ENCODE data around the gene UBIAD1.

The UBIAD1 gene

DNA sequence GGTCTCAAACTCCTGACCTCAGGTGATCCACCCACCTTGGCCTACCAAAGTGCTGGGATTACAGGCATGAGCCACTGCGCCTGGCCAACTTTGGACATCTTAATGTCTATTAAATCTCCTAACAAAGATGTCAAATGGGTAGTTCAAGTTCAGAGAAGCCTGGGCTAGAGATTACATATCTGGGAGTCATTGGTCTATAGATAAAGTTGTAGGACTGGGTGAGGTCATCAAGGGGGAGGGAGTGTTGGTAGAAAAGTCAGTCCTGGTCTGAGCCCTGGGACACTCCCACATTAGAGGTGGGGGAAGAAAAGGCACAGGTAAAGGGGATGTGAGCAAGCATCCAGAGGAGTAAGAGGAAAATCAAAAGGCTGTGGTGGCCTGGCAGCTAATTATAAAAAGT, 6.6 kb downstream of the UBIAD1 start:
- H3K18ac ChIP-seq (ENCODE audit: low read length), result no peak overlapping the region
- H3K27me3 ChIP-seq (ENCODE audit: control insufficient read depth in 3 of 3, insufficient read depth in 3 of 3, low read depth in 1 of 3, low read length in 3 of 3), result no peaks in the 10 kb centered on the region
- H3K9me3 ChIP-seq (replicated peaks in 1 of 2; ENCODE audit: control insufficient read depth in 2 of 2, insufficient read depth in 1 of 2, low read depth in 1 of 2, low read length in 2 of 2), result no peaks in the 10 kb centered on the region
- WGBS, 2 donors (ENCODE audit: extremely low coverage in 2 of 2, insufficient read length in 2 of 2, insufficient replicate concordance in 1 of 2), result no CpG with 5 or more reads among the region's 1 CpG
- no peak overlapping the region for H2AK5ac ChIP-seq (ENCODE audit: low read depth, low read length)
- H3K4ac ChIP-seq (ENCODE audit: low read length), result no peak overlapping the region
- H2BK12ac ChIP-seq (ENCODE audit: low read length), result no peak overlapping the region
- no peak overlapping the region for H2BK15ac ChIP-seq (ENCODE audit: low read length)
- peaks cover 0 to 54% of the 10 kb centered on the region in 2 donors for H3K36me3 ChIP-seq (replicated peaks in 1 of 2; ENCODE audit: control insufficient read depth in 2 of 2, insufficient read depth in 2 of 2, low read length in 2 of 2)
- no peak overlapping the region for H3K27ac ChIP-seq (replicated peaks; ENCODE audit: low read length)
- no peak for DNase-seq (ENCODE audit: low spot score)
- H2BK5ac ChIP-seq (ENCODE audit: low read length), result no peak overlapping the region
- H3K79me1 ChIP-seq (ENCODE audit: low read depth, low read length), result no peaks in the 10 kb centered on the region
- H3K14ac ChIP-seq (ENCODE audit: low read length), result no peak overlapping the region
- no peak overlapping the region for H2BK120ac ChIP-seq (ENCODE audit: low read depth, low read length)
- H4K8ac ChIP-seq (ENCODE audit: low read depth, low read length), result no peak overlapping the region
- no peak overlapping the region for H3K9ac ChIP-seq (ENCODE audit: low read depth, low read length, poor library complexity)
- no peak overlapping the region for H3K4me3 ChIP-seq (ENCODE audit: low read length in 2 of 2)
- no peak overlapping the region for H4K91ac ChIP-seq (ENCODE audit: low read depth, low read length, poor library complexity)
- H3K4me2 ChIP-seq (ENCODE audit: insufficient read depth, low read length, poor library complexity, severe bottlenecking), result no peak overlapping the region
- H2AFZ ChIP-seq (ENCODE audit: low read length), result no peak overlapping the region
- H3K23ac ChIP-seq (ENCODE audit: low read depth, low read length, poor library complexity), result no peak overlapping the region
- no peaks in the 10 kb centered on the region for H3K4me1 ChIP-seq (ENCODE audit: control insufficient read depth in 2 of 2, insufficient read depth in 1 of 2, low read depth in 1 of 2, low read length in 2 of 2)

- H3K36me3 ChIP-seq (replicated peaks in 1 of 2; ENCODE audit: control insufficient read depth in 2 of 2, insufficient read depth in 2 of 2, low read length in 2 of 2), result peaks cover 0 to 54% of the 10 kb centered on the region in 2 donors
- no peak overlapping the region for H3K27ac ChIP-seq (replicated peaks; ENCODE audit: low read length)
- H2AFZ ChIP-seq (ENCODE audit: low read length), result no peak overlapping the region
- no peak overlapping the region for H3K18ac ChIP-seq (ENCODE audit: low read length)
- H3K79me1 ChIP-seq (ENCODE audit: low read depth, low read length), result peaks cover 2% of the 10 kb centered on the region
- no CpG with 5 or more reads among the region's 4 CpGs for WGBS, 2 donors (ENCODE audit: extremely low coverage in 2 of 2, insufficient read length in 2 of 2, insufficient replicate concordance in 1 of 2)
- no peak overlapping the region for H4K91ac ChIP-seq (ENCODE audit: low read depth, low read length, poor library complexity)
- H3K9ac ChIP-seq (ENCODE audit: low read depth, low read length, poor library complexity), result no peak overlapping the region
- H3K9me3 ChIP-seq (replicated peaks in 1 of 2; ENCODE audit: control insufficient read depth in 2 of 2, insufficient read depth in 1 of 2, low read depth in 1 of 2, low read length in 2 of 2), result no peaks in the 10 kb centered on the region
- H2AK5ac ChIP-seq (ENCODE audit: low read depth, low read length), result no peak overlapping the region
- no peak overlapping the region for H3K4me2 ChIP-seq (ENCODE audit: insufficient read depth, low read length, poor library complexity, severe bottlenecking)
- H3K4ac ChIP-seq (ENCODE audit: low read length), result no peak overlapping the region
- H3K14ac ChIP-seq (ENCODE audit: low read length), result no peak overlapping the region
- H2BK120ac ChIP-seq (ENCODE audit: low read depth, low read length), result no peak overlapping the region
- no peak overlapping the region for H2BK5ac ChIP-seq (ENCODE audit: low read length)
- H3K4me3 ChIP-seq (ENCODE audit: low read length in 2 of 2), result no peak overlapping the region
- H3K27me3 ChIP-seq (ENCODE audit: control insufficient read depth in 3 of 3, insufficient read depth in 3 of 3, low read depth in 1 of 3, low read length in 3 of 3), result no peaks in the 10 kb centered on the region
- DNase-seq (ENCODE audit: low spot score), result no peak
- no peak overlapping the region for H2BK12ac ChIP-seq (ENCODE audit: low read length)
- no peak overlapping the region for H3K23ac ChIP-seq (ENCODE audit: low read depth, low read length, poor library complexity)
- H3K4me1 ChIP-seq (ENCODE audit: control insufficient read depth in 2 of 2, insufficient read depth in 1 of 2, low read depth in 1 of 2, low read length in 2 of 2), result peaks cover 4 to 6% of the 10 kb centered on the region in 2 donors
- H2BK15ac ChIP-seq (ENCODE audit: low read length), result no peak overlapping the region
- H4K8ac ChIP-seq (ENCODE audit: low read depth, low read length), result no peak overlapping the region
Observed at GRCh38 chr1:11280719-11281376, 7.8 kb downstream of the UBIAD1 start.

- Histone ChIP-seq H4K91ac (ENCODE audit: low read depth, low read length, poor library complexity) (no peak overlapping the region), H3K4me2 (ENCODE audit: insufficient read depth, low read length, poor library complexity, severe bottlenecking) (no peak overlapping the region), H2BK120ac (ENCODE audit: low read depth, low read length) (no peak overlapping the region), H3K9me3 (replicated peaks in 1 of 2; ENCODE audit: control insufficient read depth in 2 of 2, insufficient read depth in 1 of 2, low read depth in 1 of 2, low read length in 2 of 2) (no peaks in the 10 kb centered on the region), H2AFZ (ENCODE audit: low read length) (no peak overlapping the region), H2AK5ac (ENCODE audit: low read depth, low read length) (no peak overlapping the region), H3K27me3 (ENCODE audit: control insufficient read depth in 3 of 3, insufficient read depth in 3 of 3, low read depth in 1 of 3, low read length in 3 of 3) (no peaks in the 10 kb centered on the region), H3K18ac (ENCODE audit: low read length) (no peak overlapping the region), H3K27ac (replicated peaks; ENCODE audit: low read length) (no peak overlapping the region), H3K14ac (ENCODE audit: low read length) (no peak overlapping the region), H3K23ac (ENCODE audit: low read depth, low read length, poor library complexity) (no peak overlapping the region), H3K4me1 (ENCODE audit: control insufficient read depth in 2 of 2, insufficient read depth in 1 of 2, low read depth in 1 of 2, low read length in 2 of 2) (peaks cover 10% of the 10 kb centered on the region in 2 donors), H3K79me1 (ENCODE audit: low read depth, low read length) (peaks cover 2% of the 10 kb centered on the region), H4K8ac (ENCODE audit: low read depth, low read length) (no peak overlapping the region), H2BK15ac (ENCODE audit: low read length) (no peak overlapping the region), H3K4ac (ENCODE audit: low read length) (no peak overlapping the region), H3K4me3 (ENCODE audit: low read length in 2 of 2) (no peak overlapping the region), H3K9ac (ENCODE audit: low read depth, low read length, poor library complexity) (no peak overlapping the region), H3K36me3 (replicated peaks in 1 of 2; ENCODE audit: control insufficient read depth in 2 of 2, insufficient read depth in 2 of 2, low read length in 2 of 2) (peaks cover 0 to 51% of the 10 kb centered on the region in 2 donors), H2BK5ac (ENCODE audit: low read length) (no peak overlapping the region), H2BK12ac (ENCODE audit: low read length) (no peak overlapping the region)
- no peak for DNase-seq (ENCODE audit: low spot score)
- WGBS, 2 donors (ENCODE audit: extremely low coverage in 2 of 2, insufficient read length in 2 of 2, insufficient replicate concordance in 1 of 2), result no CpG with 5 or more reads among the region's 8 CpGs
Observed at GRCh38 chr1:11281518-11282331, 8.7 kb downstream of the UBIAD1 start.

DNA sequence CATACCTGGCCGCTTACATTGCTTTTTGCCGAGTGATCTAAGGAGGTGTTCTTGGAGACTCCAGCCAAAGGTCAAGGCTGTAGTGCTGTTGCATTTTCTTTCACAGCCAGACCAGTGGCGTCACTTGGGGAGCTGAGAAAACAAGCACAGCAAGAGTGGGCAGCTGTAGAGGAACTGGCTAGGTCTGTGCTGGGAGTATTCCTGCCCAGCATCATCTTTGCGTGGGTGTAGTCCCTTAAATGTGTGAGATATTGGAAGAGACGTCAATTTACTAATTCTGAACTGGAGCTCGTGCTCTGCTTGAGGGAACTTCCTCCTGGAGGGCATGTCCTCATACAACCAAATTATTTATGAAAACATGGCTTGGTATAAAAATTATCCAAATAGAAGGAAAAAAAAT, 10.2 kb downstream of the UBIAD1 start:
- no peak overlapping the region for H3K4ac ChIP-seq (ENCODE audit: low read length)
- no peak overlapping the region for H3K23ac ChIP-seq (ENCODE audit: low read depth, low read length, poor library complexity)
- H4K91ac ChIP-seq (ENCODE audit: low read depth, low read length, poor library complexity), result no peak overlapping the region
- no peak overlapping the region for H2BK15ac ChIP-seq (ENCODE audit: low read length)
- H2BK5ac ChIP-seq (ENCODE audit: low read length), result no peak overlapping the region
- no peak overlapping the region for H3K9ac ChIP-seq (ENCODE audit: low read depth, low read length, poor library complexity)
- peaks cover 0 to 49% of the 10 kb centered on the region in 2 donors for H3K36me3 ChIP-seq (replicated peaks in 1 of 2; ENCODE audit: control insufficient read depth in 2 of 2, insufficient read depth in 2 of 2, low read length in 2 of 2)
- H3K27ac ChIP-seq (replicated peaks; ENCODE audit: low read length), result no peak overlapping the region
- H3K4me3 ChIP-seq (ENCODE audit: low read length in 2 of 2), result no peak overlapping the region
- no peaks in the 10 kb centered on the region for H3K9me3 ChIP-seq (replicated peaks in 1 of 2; ENCODE audit: control insufficient read depth in 2 of 2, insufficient read depth in 1 of 2, low read depth in 1 of 2, low read length in 2 of 2)
- H2AK5ac ChIP-seq (ENCODE audit: low read depth, low read length), result no peak overlapping the region
- H3K79me1 ChIP-seq (ENCODE audit: low read depth, low read length), result peaks cover 2% of the 10 kb centered on the region
- H4K8ac ChIP-seq (ENCODE audit: low read depth, low read length), result no peak overlapping the region
- H3K18ac ChIP-seq (ENCODE audit: low read length), result no peak overlapping the region
- no peak overlapping the region for H3K14ac ChIP-seq (ENCODE audit: low read length)
- WGBS, 2 donors (ENCODE audit: extremely low coverage in 2 of 2, insufficient read length in 2 of 2, insufficient replicate concordance in 1 of 2), result no CpG with 5 or more reads among the region's 6 CpGs
- peaks cover 17 to 19% of the 10 kb centered on the region in 2 donors for H3K4me1 ChIP-seq (ENCODE audit: control insufficient read depth in 2 of 2, insufficient read depth in 1 of 2, low read depth in 1 of 2, low read length in 2 of 2)
- no peaks in the 10 kb centered on the region for H3K27me3 ChIP-seq (ENCODE audit: control insufficient read depth in 3 of 3, insufficient read depth in 3 of 3, low read depth in 1 of 3, low read length in 3 of 3)
- DNase-seq (ENCODE audit: low spot score), result no peak
- no peak overlapping the region for H3K4me2 ChIP-seq (ENCODE audit: insufficient read depth, low read length, poor library complexity, severe bottlenecking)
- no peak overlapping the region for H2BK120ac ChIP-seq (ENCODE audit: low read depth, low read length)
- no peak overlapping the region for H2BK12ac ChIP-seq (ENCODE audit: low read length)
- H2AFZ ChIP-seq (ENCODE audit: low read length), result no peak overlapping the region
